ENCODE data around the gene GPAT3. TPM values are rescaled to one million over a fixed set of nuclear protein-coding genes. Genes with fewer than 3 reads are reported as not detected.

Gene GPAT3
- total RNA-seq, 1 experiment from 2014 or later, result 0.30 TPM

- H3K4me1 Mint-ChIP-seq (ENCODE audit: insufficient read depth, unreplicated experiment), result peaks cover 6% of the 10 kb centered on the region
- CTCF ChIA-PET, result interaction anchor here (0.5 to 6.6 kb wide), 12 partner anchors 10 to 884 kb away, joined by 3 to 66 read pairs (median 4); no protein-coding TSS in a partner anchor
- DNase-seq (ENCODE audit: unreplicated experiment), result no peak
- no peaks in the 10 kb centered on the region for H3K36me3 Mint-ChIP-seq (ENCODE audit: insufficient read depth, unreplicated experiment)
- no peak overlapping the region for H3K27ac Mint-ChIP-seq (ENCODE audit: low read depth, unreplicated experiment)
- no peak for TF ChIP-seq CTCF (IDR thresholded peaks at IDR 0.05; ENCODE audit: unreplicated experiment)
- no peaks in the 10 kb centered on the region for H3K9me3 Mint-ChIP-seq (ENCODE audit: unreplicated experiment)
- no peak overlapping the region for H3K4me3 Mint-ChIP-seq (ENCODE audit: unreplicated experiment)
- POLR2A ChIA-PET, result interaction anchor here (0.6 kb wide), 1 partner anchor 857 kb away, joined by 3 read pairs; no protein-coding TSS in a partner anchor
- H3K27me3 Mint-ChIP-seq (ENCODE audit: insufficient read depth, unreplicated experiment), result peaks cover 39% of the 10 kb centered on the region
- no TSS peak for BruUV-seq (replicated peaks)
- intact Hi-C loops (cut with micrococcal nuclease), result loop anchor here (10.0 kb wide), 1 partner anchor 1328 kb away; no protein-coding TSS in a partner anchor
These were observed 110.8 kb downstream of the GPAT3 start for GRCh38 chr4:83646538-83647239.

GRCh38 chr4:83651846-83652245 lies 115.9 kb downstream of the GPAT3 start:
- H3K4me3 Mint-ChIP-seq (ENCODE audit: unreplicated experiment), result no peak overlapping the region
- TF ChIP-seq CTCF (IDR thresholded peaks at IDR 0.05; ENCODE audit: unreplicated experiment), result no peak
- H3K9me3 Mint-ChIP-seq (ENCODE audit: unreplicated experiment), result no peaks in the 10 kb centered on the region
- no peaks in the 10 kb centered on the region for H3K4me1 Mint-ChIP-seq (ENCODE audit: insufficient read depth, unreplicated experiment)
- BruUV-seq (replicated peaks), result no TSS peak
- CTCF ChIA-PET, result interaction anchor here (0.6 to 1.5 kb wide), 7 partner anchors 9 to 852 kb away, joined by 3 to 4 read pairs (median 3); no protein-coding TSS in a partner anchor
- peaks cover 20% of the 10 kb centered on the region for H3K27me3 Mint-ChIP-seq (ENCODE audit: insufficient read depth, unreplicated experiment)
- H3K27ac Mint-ChIP-seq (ENCODE audit: low read depth, unreplicated experiment), result no peak overlapping the region
- intact Hi-C loops (cut with micrococcal nuclease), result no loop called here
- no peaks in the 10 kb centered on the region for H3K36me3 Mint-ChIP-seq (ENCODE audit: insufficient read depth, unreplicated experiment)
- POLR2A ChIA-PET, result interaction anchor here (0.8 to 1.1 kb wide), 2 partner anchors 9 to 31 kb away, joined by 3 read pairs; no protein-coding TSS in a partner anchor
- no peak for DNase-seq (ENCODE audit: unreplicated experiment)

Other genes with a start within 250 kb of the GPAT3 start
- 5.5 and 6.0 TPM in 2 replicates for gene HPSE, start 201.3 kb upstream of the GPAT3 start, total RNA-seq (2022)
- 12.8 and 14.4 TPM in 2 replicates for gene HELQ, start 80.3 kb upstream of the GPAT3 start, total RNA-seq (2022)
- 93.0 and 106 TPM in 2 replicates for gene MRPS18C, start 80.0 kb upstream of the GPAT3 start, total RNA-seq (2022)
- 5.7 and 7.3 TPM in 2 replicates for gene ABRAXAS1, start 51.0 kb upstream of the GPAT3 start, total RNA-seq (2022)